Measurements from ENCODE around the gene MYRIP.

MYRIP gene

GRCh38 chr3:40057077-40057476, 247.7 kb downstream of the MYRIP start:
- H3K27me3 ChIP-seq (ENCODE audit: insufficient read depth, poor library complexity, severe bottlenecking), result no peaks in the 10 kb centered on the region
- H3K27ac ChIP-seq (ENCODE audit: poor library complexity, severe bottlenecking), result no peak overlapping the region
- H3K36me3 ChIP-seq (ENCODE audit: low read depth), result no peaks in the 10 kb centered on the region
- no peaks in the 10 kb centered on the region for H3K9me3 ChIP-seq (ENCODE audit: severe bottlenecking)
- no peak overlapping the region for H3K4me3 ChIP-seq (ENCODE audit: severe bottlenecking)
- TF ChIP-seq CTCF (IDR thresholded peaks at IDR 0.05; ENCODE audit: poor library complexity, severe bottlenecking), result no peak
- DNase-seq (ENCODE audit: low spot score) (no peak), ATAC-seq (ENCODE audit: low read depth) (no peak)
- no peaks in the 10 kb centered on the region for H3K4me1 ChIP-seq (ENCODE audit: insufficient read depth, poor library complexity, severe bottlenecking)

- Histone ChIP-seq H3K36me3 (ENCODE audit: low read depth) (no peaks in the 10 kb centered on the region), H3K4me3 (ENCODE audit: severe bottlenecking) (no peak overlapping the region), H3K27me3 (ENCODE audit: insufficient read depth, poor library complexity, severe bottlenecking) (no peaks in the 10 kb centered on the region), H3K9me3 (ENCODE audit: severe bottlenecking) (no peaks in the 10 kb centered on the region), H3K27ac (ENCODE audit: poor library complexity, severe bottlenecking) (no peak overlapping the region), H3K4me1 (ENCODE audit: insufficient read depth, poor library complexity, severe bottlenecking) (no peaks in the 10 kb centered on the region)
- no peak for DNase-seq (ENCODE audit: low spot score)
- no peak for ATAC-seq (ENCODE audit: low read depth)
- no peak for TF ChIP-seq CTCF (IDR thresholded peaks at IDR 0.05; ENCODE audit: poor library complexity, severe bottlenecking)
Observed at GRCh38 chr3:40057786-40058185, 248.4 kb downstream of the MYRIP start.

- no peaks in the 10 kb centered on the region for H3K27me3 ChIP-seq (ENCODE audit: insufficient read depth, poor library complexity, severe bottlenecking)
- H3K36me3 ChIP-seq (ENCODE audit: low read depth), result no peaks in the 10 kb centered on the region
- no peaks in the 10 kb centered on the region for H3K9me3 ChIP-seq (ENCODE audit: severe bottlenecking)
- DNase-seq (ENCODE audit: low spot score) (no peak), ATAC-seq (ENCODE audit: low read depth) (0 out of 3 replicates have a peak, but pooled peaks have one; percentile 36)
- H3K27ac ChIP-seq (ENCODE audit: poor library complexity, severe bottlenecking), result no peak overlapping the region
- H3K4me1 ChIP-seq (ENCODE audit: insufficient read depth, poor library complexity, severe bottlenecking), result no peaks in the 10 kb centered on the region
- no peak overlapping the region for H3K4me3 ChIP-seq (ENCODE audit: severe bottlenecking)
- no peak for TF ChIP-seq CTCF (IDR thresholded peaks at IDR 0.05; ENCODE audit: poor library complexity, severe bottlenecking)
Observed at GRCh38 chr3:40068636-40069035, 259.2 kb downstream of the MYRIP start.

- H3K4me3 ChIP-seq (ENCODE audit: severe bottlenecking), result no peak overlapping the region
- no peak overlapping the region for H3K27ac ChIP-seq (ENCODE audit: poor library complexity, severe bottlenecking)
- no peaks in the 10 kb centered on the region for H3K36me3 ChIP-seq (ENCODE audit: low read depth)
- no peak for ATAC-seq (ENCODE audit: low read depth)
- no peak for TF ChIP-seq CTCF (IDR thresholded peaks at IDR 0.05; ENCODE audit: poor library complexity, severe bottlenecking)
- no peaks in the 10 kb centered on the region for H3K4me1 ChIP-seq (ENCODE audit: insufficient read depth, poor library complexity, severe bottlenecking)
- H3K27me3 ChIP-seq (ENCODE audit: insufficient read depth, poor library complexity, severe bottlenecking), result no peaks in the 10 kb centered on the region
- no peaks in the 10 kb centered on the region for H3K9me3 ChIP-seq (ENCODE audit: severe bottlenecking)
- DNase-seq (ENCODE audit: low spot score), result no peak
Observed at GRCh38 chr3:40070816-40071215, 261.4 kb downstream of the MYRIP start.

GRCh38 chr3:40071683-40072238, 262.4 kb downstream of the MYRIP start:
- DNase-seq (ENCODE audit: low spot score) (no peak), ATAC-seq (ENCODE audit: low read depth) (no peak)
- Histone ChIP-seq H3K36me3 (ENCODE audit: low read depth) (no peaks in the 10 kb centered on the region), H3K9me3 (ENCODE audit: severe bottlenecking) (no peaks in the 10 kb centered on the region), H3K27ac (ENCODE audit: poor library complexity, severe bottlenecking) (no peak overlapping the region), H3K4me1 (ENCODE audit: insufficient read depth, poor library complexity, severe bottlenecking) (no peaks in the 10 kb centered on the region), H3K27me3 (ENCODE audit: insufficient read depth, poor library complexity, severe bottlenecking) (no peaks in the 10 kb centered on the region), H3K4me3 (ENCODE audit: severe bottlenecking) (no peak overlapping the region)
- TF ChIP-seq CTCF (IDR thresholded peaks at IDR 0.05; ENCODE audit: poor library complexity, severe bottlenecking), result no peak
